GM21447 (cell line): ENCODE measurements around the gene ZNF397.
A peak's percentile ranks its signal among the peaks of the same experiment; 100 is the strongest.
"Not testable (repeated sequence)": the region's sequence is repeated elsewhere in the genome, so short reads cannot be mapped to it uniquely, and the experiment has no call there.

Experiments
- ATAC-seq: cut with Tn5 transposase; IDR thresholded peaks from one replicate; pipeline ENCODE4 v1.9.1; 2021; ENCODE audit not compliant: unreplicated experiment

The ZNF397 gene

DNA sequence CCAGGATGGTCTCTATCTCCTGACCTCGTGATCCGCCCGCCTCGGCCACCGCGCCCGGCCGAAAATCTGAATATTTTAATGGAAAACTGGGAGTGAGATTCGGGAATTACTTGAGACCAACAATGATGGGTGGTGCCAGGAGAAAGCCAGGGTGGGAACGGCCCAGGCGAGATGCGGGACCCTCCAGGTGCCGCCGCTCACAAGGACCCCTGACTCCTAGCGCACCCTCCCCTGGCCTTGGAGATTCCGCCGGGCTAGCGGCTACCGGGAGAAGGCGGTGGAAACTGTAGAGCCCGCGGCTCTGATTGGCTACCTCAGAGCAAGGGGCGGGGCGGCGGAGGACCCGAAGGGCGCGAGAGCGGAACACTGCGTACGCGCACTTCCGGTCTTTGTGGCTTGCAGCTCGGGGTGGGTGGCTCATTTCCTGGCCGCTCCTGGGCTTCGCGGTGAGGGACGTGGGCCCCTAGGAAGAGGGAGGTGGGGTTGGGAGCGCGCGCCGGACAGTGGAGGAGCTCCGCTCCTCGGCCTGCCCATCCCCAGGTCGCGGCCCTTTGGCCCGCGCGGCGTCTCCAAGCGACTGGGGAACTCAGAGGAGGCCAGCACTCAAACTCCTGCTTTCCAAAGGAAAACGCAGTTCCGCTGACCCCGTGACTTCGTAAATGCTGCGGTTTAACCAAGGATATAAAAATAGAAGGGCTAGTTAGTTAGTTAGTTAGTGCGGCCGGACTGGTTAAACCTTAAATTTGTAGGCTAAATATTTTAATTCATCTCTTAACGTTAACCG lies at the start of gene ZNF397:
TSS of gene ZNF397 (plus strand) at position 371 of the 784 bp plus-strand sequence. CDS start 1,437 bp downstream, outside the sequence.
- ATAC-seq = peak; percentile 99

DNA sequence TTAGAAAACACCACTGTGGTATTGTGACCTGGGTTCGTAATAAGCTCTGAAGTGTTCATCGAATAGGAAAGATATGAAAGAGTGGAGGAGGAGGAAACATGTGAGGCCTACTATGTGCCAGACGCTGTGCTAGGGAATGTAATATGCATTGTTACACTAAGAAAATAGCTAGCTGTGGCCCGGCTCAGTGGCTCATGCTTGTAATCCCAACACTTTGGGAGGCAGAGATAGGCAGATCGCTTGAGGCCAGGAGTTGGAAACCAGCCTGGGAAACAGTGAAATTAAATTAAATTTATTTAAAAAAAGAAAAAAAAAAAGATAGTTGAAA lies 49.2 kb upstream of the ZNF397 start:
- no peak for ATAC-seq

DNA sequence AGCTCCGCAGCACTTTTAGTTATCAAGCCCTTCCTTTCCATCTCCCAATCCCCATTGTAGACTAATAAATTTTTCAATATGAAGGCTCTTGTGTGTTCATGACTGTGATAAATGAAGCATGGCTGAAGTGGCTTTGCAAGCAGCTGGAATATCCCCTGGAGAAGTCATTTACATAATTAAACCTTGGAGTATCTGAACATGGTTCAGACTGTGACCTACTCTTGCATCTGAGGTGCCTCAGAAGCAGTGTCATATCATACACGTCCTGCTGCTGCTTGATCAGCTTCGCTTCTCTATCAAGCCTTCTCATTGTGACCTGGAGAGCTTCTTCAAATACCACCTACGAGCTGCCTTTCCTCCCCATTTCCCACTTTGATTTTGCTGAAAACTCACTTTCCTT lies 48.4 kb upstream of the ZNF397 start:
- ATAC-seq = no peak

DNA sequence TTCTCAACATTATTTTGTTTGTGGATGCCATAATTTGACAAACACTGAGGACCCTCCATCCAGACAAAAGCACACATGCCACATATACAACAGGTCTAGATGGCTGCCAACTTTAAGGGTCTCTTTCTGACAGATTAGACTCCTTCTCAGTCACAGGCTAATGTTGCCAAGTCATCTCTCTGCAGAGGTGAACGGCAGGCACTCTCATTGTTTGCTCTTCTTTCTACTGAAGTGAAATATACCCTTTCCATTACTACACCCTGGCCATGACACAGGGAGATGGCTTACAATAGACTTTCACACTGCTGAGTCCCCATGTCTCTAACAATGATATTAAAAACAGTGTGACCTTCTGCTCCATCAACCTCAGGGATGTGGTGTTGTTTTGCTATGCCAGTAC lies 47.5 kb upstream of the ZNF397 start:
- ATAC-seq = no peak

DNA sequence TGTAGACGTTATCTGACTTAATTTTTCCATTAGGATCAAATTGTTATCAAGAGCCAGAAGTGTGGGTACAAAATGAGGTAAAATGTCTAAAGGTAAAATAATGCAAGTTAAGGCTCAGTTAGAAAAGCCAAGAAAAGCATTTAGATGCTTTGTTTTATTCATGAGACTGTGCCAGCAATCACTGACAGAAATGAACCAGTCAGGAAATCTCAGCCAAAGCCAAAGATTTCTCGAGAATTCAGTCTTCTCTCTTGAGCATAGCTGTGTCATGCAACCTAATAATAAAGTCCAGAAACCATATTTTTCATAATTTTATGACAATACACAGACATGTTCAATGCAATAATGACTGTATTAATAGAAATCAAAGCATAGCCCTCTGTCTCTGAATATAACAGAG lies 43.5 kb upstream of the ZNF397 start:
- ATAC-seq = no peak

DNA sequence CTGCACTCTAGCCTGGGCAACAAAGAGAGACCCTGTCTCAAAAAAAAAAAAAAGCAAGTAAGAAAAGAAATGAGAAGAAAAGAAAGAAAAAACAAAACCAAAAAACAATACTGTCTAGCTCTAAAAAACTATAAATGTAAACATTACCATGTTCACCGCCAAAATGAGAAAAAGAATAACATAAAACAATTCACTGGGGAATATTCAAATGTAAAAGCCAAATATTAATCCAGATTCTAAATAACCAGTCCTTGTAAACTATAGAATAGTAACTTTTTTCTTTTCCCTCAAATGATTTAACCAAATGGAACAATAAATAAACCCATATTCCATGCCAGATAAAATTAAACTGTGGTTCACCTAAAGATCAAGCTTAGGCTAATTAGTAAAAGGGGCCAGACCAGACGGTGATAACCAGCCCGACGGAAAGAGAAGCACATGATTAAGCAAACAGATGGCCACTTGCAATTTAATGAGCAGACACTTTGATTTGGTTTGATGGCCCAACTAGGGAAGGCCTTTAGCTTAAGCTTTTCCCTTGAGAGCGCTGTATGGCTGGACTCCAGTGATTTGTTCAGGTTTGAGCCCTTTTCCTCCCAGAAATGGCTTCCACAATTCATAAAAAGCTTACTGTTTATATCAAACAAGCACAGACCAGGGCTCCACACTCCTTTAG lies 39.4 kb upstream of the ZNF397 start:
- no peak for ATAC-seq

GRCh38 chr18:35203067-35203466 lies 37.8 kb upstream of the ZNF397 start:
- no peak for ATAC-seq

DNA sequence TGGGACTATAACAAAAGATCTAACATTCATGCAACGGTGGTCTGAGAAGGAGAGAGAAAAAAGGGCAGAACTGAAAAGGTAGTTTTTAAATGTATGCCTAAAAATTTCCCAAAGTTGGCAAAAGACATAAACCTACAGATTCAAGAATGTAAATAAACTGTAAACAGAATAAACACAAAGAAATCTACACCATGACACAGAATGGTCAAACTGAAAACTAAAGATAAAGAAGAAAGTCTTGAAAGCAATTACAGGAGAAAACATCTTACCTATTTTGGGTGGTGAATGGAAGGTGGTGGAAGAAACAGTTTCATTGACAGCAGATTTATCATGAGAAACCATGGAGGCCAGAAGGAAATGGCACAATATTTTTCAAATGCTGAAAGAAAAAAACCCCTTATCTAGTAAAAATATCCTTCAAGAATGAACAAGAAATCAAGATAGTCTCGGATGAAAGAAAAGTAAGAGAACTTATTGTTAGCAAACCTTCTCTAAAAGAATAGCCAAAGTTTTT lies 35.6 kb upstream of the ZNF397 start:
- no peak for ATAC-seq

DNA sequence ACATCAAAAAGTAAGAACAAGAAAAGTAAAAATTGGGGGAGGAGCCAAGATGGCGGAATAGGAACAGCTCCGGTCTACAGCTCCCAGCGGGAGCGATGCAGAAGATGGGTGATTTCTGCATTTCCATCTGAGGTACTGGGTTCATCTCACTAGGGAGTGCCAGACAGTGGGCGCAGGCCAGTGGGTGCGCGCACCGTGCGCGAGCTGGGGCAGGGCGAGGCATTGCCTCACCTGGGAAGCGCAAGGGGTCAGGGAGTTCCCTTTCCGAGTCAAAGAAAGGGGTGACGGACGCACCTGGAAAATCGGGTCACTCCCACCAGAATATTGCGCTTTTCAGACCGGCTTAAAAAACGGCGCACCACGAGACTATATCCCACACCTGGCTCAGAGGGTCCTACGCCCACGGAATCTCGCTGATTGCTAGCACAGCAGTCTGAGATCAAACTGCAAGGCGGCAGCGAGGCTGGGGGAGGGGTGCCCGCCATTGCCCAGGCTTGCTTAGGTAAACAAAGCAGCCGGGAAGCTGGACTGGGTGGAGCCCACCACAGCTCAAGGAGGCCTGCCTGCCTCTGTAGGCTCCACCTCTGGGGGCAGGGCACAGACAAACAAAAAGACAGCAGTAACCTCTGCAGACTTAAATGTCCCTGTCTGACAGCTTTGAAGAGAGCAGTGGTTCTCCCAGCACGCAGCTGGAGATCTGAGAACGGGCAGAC lies 34.9 kb upstream of the ZNF397 start:
- ATAC-seq = not testable (repeated sequence)

DNA sequence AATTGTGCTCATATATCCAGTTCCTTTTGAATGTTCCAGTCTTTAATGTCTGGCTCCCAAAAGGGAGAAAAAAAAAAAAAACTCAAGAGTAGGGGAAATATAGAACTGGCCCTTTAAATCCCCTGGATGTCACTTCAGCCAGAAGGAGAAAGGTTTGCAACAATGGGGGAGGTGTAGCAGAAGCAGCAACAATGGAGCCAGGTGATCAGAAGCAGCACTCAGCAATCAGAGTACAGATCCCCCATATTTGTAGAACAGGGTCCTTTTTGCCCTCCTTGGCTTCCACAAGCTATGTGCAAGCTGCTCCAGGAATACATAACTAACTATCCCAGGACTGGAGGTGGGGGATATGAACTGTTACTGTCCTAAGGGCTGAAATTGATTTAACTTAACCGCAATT lies 25.8 kb upstream of the ZNF397 start:
- ATAC-seq = no peak

DNA sequence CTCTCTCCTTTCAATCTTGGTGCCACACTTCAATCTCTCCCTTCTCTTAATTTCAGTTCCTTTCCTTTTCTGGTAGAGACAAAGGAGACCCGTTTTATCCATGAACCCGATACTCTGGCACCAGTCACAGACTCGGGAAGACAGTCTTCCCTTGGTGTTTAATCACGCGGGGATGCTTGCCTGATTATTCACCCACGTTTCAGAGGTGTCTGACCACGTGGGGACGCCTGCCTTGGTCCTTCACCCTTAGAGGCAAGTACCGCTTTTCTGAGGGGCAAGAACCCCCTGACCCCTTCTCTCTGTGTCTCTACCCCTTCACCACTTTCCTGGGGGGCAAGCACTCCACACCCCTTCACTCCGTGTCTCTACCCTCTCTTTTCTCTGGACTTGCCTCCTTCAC lies 24.2 kb upstream of the ZNF397 start:
- not testable (repeated sequence) for ATAC-seq

DNA sequence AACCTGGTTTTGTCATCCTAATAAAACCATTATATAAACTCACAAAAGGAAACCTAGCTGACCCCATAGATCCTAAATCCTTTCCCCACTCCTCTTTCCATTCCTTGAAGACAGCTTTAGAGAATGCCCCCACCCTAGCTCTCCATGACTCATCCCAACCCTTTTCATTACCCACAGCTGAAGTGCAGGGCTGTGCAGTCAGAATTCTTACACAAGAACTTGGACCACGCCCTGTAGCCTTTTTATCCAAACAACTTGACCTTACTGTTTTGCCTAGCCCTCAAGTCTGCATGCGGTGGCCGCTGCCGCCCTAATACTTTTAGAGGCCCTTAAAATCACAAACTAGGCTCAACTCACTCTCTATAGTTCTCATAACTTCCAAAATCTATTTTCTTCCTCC lies 21.5 kb upstream of the ZNF397 start:
- ATAC-seq = not testable (repeated sequence)

DNA sequence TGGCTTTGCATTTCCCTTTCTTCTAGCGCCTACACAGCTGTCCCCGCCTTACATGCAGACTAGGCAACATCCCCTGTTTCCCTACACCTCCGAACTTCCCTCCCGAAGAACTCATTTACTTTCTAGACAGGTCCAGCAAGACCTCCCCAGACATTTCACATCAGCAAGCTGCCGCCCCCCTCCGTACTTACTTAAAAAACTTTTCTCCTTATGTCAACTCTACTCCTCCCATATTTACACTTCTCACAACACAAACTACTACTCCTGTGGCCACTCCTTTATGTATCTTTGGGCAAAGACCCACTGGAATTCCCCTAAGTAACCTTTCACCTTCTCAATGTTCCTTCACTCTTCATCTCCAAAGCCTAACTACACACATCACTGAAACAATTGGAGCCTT lies 20.4 kb upstream of the ZNF397 start:
- no peak for ATAC-seq

DNA sequence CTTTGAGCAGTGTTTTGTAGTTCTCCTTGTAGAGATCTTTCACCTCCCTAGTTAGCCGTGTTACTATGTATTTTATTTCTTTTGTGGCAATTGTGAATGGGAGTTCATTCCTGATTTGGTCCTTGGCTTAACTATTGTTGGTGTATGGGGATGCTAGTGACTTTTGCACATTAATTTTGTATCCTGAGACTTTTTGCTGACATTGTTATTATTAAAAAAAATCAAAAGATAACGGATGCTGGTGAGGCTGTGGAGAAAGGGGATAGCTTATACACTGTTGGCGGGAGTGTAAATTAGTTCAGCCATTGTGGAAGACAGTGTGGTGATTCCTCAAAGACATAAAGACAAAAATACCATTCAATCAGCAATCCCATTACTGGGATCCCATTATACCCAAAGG lies 17.0 kb upstream of the ZNF397 start:
- ATAC-seq = no peak

- no peak for ATAC-seq
Measured at GRCh38 chr18:35227254-35227653, 13.6 kb upstream of the ZNF397 start.

GRCh38 chr18:35231052-35231451 lies 9.8 kb upstream of the ZNF397 start:
- ATAC-seq = peak; percentile 97

GRCh38 chr18:35236571-35237363 lies 4.1 kb upstream of the ZNF397 start:
- no peak for ATAC-seq

DNA sequence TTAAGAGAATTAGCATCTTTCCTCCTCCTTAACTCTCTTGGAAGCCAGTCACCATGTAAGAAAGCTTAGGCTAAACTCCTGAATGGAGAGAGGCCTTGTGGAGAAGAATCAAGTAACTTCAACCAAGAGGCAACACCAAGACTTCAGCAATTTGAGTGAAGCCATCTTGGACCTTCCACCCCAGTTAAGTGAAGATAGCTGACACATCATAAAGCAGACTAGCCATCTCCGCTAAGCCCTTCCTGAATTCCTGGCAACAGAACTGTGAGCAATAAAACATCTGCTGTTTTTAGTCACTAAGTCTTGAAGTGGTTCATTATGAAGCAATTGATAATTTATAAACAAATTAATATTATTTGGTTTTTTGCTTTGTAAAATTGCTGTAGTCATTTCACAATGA lies 1.5 kb upstream of the ZNF397 start:
- ATAC-seq = no peak

DNA sequence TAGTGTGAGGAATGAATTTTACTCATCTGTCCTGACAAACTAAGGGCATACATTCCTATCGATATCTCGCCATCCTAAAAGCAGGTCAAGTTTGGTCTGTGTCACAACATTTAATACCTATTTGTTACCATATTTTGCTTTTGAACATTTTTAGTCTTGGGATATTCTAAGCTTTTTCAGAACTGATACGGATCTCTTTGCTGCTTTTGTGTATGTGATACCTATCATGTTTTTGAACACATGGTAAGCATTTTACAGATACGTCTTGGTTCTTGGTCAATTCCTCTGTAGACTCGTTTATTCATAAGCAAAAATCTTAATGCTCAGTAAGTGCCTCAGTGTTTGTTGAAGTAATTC lies 592 bp downstream of the ZNF397 start:
- ATAC-seq = no peak

DNA sequence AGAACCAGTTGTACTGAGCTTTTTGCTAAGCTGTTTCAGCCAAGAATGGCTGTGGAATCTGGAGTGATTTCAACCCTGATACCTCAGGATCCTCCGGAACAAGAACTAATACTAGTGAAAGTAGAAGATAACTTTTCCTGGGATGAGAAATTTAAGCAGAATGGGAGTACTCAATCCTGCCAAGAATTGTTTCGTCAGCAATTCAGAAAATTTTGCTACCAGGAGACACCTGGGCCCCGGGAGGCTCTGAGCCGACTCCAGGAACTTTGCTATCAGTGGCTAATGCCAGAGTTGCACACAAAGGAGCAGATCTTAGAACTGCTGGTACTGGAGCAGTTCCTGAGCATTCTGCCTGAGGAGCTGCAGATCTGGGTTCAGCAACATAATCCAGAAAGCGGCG lies 1.6 kb downstream of the ZNF397 start:
- ATAC-seq = no peak

GRCh38 chr18:35244671-35245070 lies 3.8 kb downstream of the ZNF397 start:
- ATAC-seq = no peak
